SK-N-SH (cell line): ENCODE results near the gene PBX4. TPM values are rescaled to one million over a fixed set of nuclear protein-coding genes. Genes with fewer than 3 reads are reported as not detected.

Experiments
- CTCF ChIA-PET: fragments of 300-600, 350-600 bp; formaldehyde crosslinking; extraction: SDS; loops from one replicate; lab custom pipeline; 2021; lab: Yijun Ruan, JAX
- POLR2A ChIA-PET: fragments of 350-600 bp; sonication (Branson Sonifier 250); formaldehyde crosslinking; extraction: SDS; loops from one replicate; lab custom pipeline; 2020; ENCODE audit warnings: antibody characterized with exemption, inconsistent platforms; lab: Yijun Ruan, JAX
- DNase-seq: peaks from one replicate; pipeline ENCODE4 v3.0.0; 2012
- H2AFZ ChIP-seq: fragments of 200-600 bp; sonication (generic); 2 replicates; pipeline ENCODE4 v1.8.1; 2016; ENCODE audit warnings: antibody characterized with exemption, mild to moderate bottlenecking, low read depth
- H3F3A ChIP-seq: fragments of 200-600 bp; sonication (generic); replicated peaks from 2 replicates; pipeline ENCODE3; 2016; ENCODE audit warnings: antibody characterized with exemption, mild to moderate bottlenecking; ENCODE audit not compliant: insufficient read depth
- H3K27ac ChIP-seq, 2 experiments: fragments of 200-500 bp in 1 of 2; fragments of 200-600 bp in 1 of 2; sonication (Bioruptor generic) in 1 of 2; sonication (generic), shearing (Covaris generic) in 1 of 2; 2 replicates each; pipeline versions ENCODE4 v1.5.1 to v1.6.1; 2014 to 2016; ENCODE audit warnings: low read depth in 2 of 2, inconsistent platforms in 1 of 2, low read length in 1 of 2, mild to moderate bottlenecking in 1 of 2, mixed read lengths in 1 of 2
- H3K27me3 ChIP-seq: fragments of 200-600 bp; sonication (generic), shearing (Covaris generic); 2 replicates; pipeline ENCODE4 v1.6.1; 2016; ENCODE audit warnings: mixed run types; ENCODE audit not compliant: insufficient read depth
- H3K36me3 ChIP-seq, 2 experiments: fragments of 200-500 bp in 1 of 2; fragments of 200-600 bp in 1 of 2; sonication (Bioruptor generic) in 1 of 2; sonication (generic) in 1 of 2; replicated peaks in 1 of 2; 2 replicates each; pipeline versions ENCODE3 to v1.5.1; 2014 to 2016; ENCODE audit warnings: low read length in 1 of 2, mild to moderate bottlenecking in 1 of 2; ENCODE audit not compliant: insufficient read depth in 2 of 2, control insufficient read depth in 1 of 2
- H3K4me1 ChIP-seq, 2 experiments: fragments of 200-500 bp in 1 of 2; fragments of 200-600 bp in 1 of 2; sonication (Bioruptor generic) in 1 of 2; sonication (generic), shearing (Covaris generic) in 1 of 2; 2 replicates each; pipeline versions ENCODE4 v1.5.1 to v1.6.1; 2014 to 2016; ENCODE audit warnings: low read depth in 1 of 2, low read length in 1 of 2, mixed run types in 1 of 2; ENCODE audit not compliant: insufficient read depth in 2 of 2, control insufficient read depth in 1 of 2
- H3K4me2 ChIP-seq: fragments of 200-600 bp; sonication (generic), shearing (Covaris generic); 2 replicates; pipeline ENCODE4 v1.6.1; 2017; ENCODE audit warnings: mixed run types
- H3K4me3 ChIP-seq, 2 experiments: fragments of 200-500 bp in 1 of 2; fragments of 200-600 bp in 1 of 2; sonication (Bioruptor generic) in 1 of 2; sonication (generic), shearing (Covaris generic) in 1 of 2; 2 replicates each; pipeline versions ENCODE4 v1.5.1 to v1.8.1; 2014 to 2016; ENCODE audit warnings: low read depth in 2 of 2, inconsistent platforms in 1 of 2, low read length in 1 of 2, mild to moderate bottlenecking in 1 of 2, mixed read lengths in 1 of 2, moderate library complexity in 1 of 2
- H3K79me2 ChIP-seq: fragments of 200-600 bp; sonication (generic); 2 replicates; pipeline ENCODE4 v1.8.1; 2017; ENCODE audit warnings: mild to moderate bottlenecking; ENCODE audit not compliant: insufficient read depth
- H3K9ac ChIP-seq: fragments of 200-600 bp; sonication (generic); 2 replicates; pipeline ENCODE4 v1.6.1; 2017; ENCODE audit warnings: mixed run types
- H3K9me2 ChIP-seq: fragments of 200-600 bp; sonication (generic); 2 replicates; pipeline ENCODE4 v1.6.1; 2017; ENCODE audit warnings: mixed run types
- H3K9me3 ChIP-seq: fragments of 200-600 bp; sonication (generic); 2 replicates; pipeline ENCODE4 v1.6.1; 2017; ENCODE audit warnings: mixed run types, mild to moderate bottlenecking, moderate library complexity
- H4K20me1 ChIP-seq: fragments of 200-600 bp; sonication (generic); 2 replicates; pipeline ENCODE4 v1.6.1; 2017; ENCODE audit warnings: mild to moderate bottlenecking, mixed run types; ENCODE audit not compliant: insufficient read depth
- CHD2 ChIP-seq: fragments of 150-350 bp; IDR thresholded peaks from 2 replicates; pipeline ENCODE4 v1.6.1; 2018; ENCODE audit warnings: low read length; ENCODE audit not compliant: partially characterized antibody
- ELF1 ChIP-seq: IDR thresholded peaks from 2 replicates; pipeline ENCODE4 v1.4.0; 2012
- EP300 ChIP-seq, 2 experiments: IDR thresholded peaks; 2 replicates each; pipeline versions ENCODE4 v1.4.0 to v1.6.1; 2012; ENCODE audit warnings: borderline replicate concordance in 1 of 2, low read depth in 1 of 2, low read length in 1 of 2
- EZH2phosphoT487 ChIP-seq: fragments of 200-600 bp; sonication (generic); IDR thresholded peaks from 2 replicates; pipeline ENCODE4 v1.6.1; 2017; ENCODE audit warnings: low read depth, mixed run types, mild to moderate bottlenecking, antibody characterized with exemption, moderate library complexity, borderline replicate concordance
- FOSL2 ChIP-seq: IDR thresholded peaks from 2 replicates; pipeline ENCODE4 v1.4.0; 2012; ENCODE audit warnings: low read depth, mild to moderate bottlenecking, moderate library complexity, borderline replicate concordance
- FOXJ3 ChIP-seq: sonication (generic); formaldehyde crosslinking; IDR thresholded peaks from 2 replicates; pipeline ENCODE4 v1.5.1; 2020; ENCODE audit warnings: mild to moderate bottlenecking, missing genetic modification reagents
- FOXM1 ChIP-seq: IDR thresholded peaks from 2 replicates; pipeline ENCODE4 v1.4.0; 2012; ENCODE audit warnings: low read depth, mild to moderate bottlenecking
- GABPA ChIP-seq: IDR thresholded peaks from 2 replicates; pipeline ENCODE4 v1.4.0; 2012; ENCODE audit warnings: low read depth, mild to moderate bottlenecking
- GATA2 ChIP-seq: sonication (generic); formaldehyde crosslinking; IDR thresholded peaks from 2 replicates; pipeline ENCODE4 v1.5.0; 2020; ENCODE audit warnings: mild to moderate bottlenecking, missing genetic modification reagents
- JUND ChIP-seq: IDR thresholded peaks from 2 replicates; pipeline ENCODE4 v1.4.0; 2012
- MEF2A ChIP-seq: IDR thresholded peaks from 2 replicates; pipeline ENCODE4 v1.4.0; 2012; ENCODE audit warnings: low read depth, borderline replicate concordance
- MXI1 ChIP-seq: IDR thresholded peaks from 2 replicates; pipeline ENCODE4 v1.6.1; 2012; ENCODE audit warnings: mild to moderate bottlenecking, low read depth, low read length, improper control_type of control experiment
- NFIC ChIP-seq: IDR thresholded peaks from 2 replicates; pipeline ENCODE4 v1.4.0; 2012; ENCODE audit warnings: borderline replicate concordance
- RXRA ChIP-seq: IDR thresholded peaks from 2 replicates; pipeline ENCODE4 v1.4.0; 2012; ENCODE audit warnings: low read depth, mild to moderate bottlenecking, borderline replicate concordance
- WGBS: methylation state at CpG from one replicate; pipeline ENCODE4 v1.1.6; 2017; ENCODE audit warnings: low lambda C conversion rate; 5-methylcytosine and 5-hydroxymethylcytosine counted together
- polyA plus RNA-seq, 3 experiments: library from polyadenylated mRNA; depleted of rRNA; stranded (reverse); fragments of >200 nt; gene quantifications; 2 replicates each; pipeline ENCODE4 v1.2.3, GENCODE V29; 2012
- TF ChIP-seq, protein P1 (sequence below): fragments of 200-600 bp; sonication (generic); IDR thresholded peaks from 2 replicates; pipeline ENCODE4 v1.6.1; 2017; ENCODE audit warnings: antibody characterized with exemption, mild to moderate bottlenecking, moderate library complexity
- TF ChIP-seq, protein P2 (sequence below): IDR thresholded peaks from 2 replicates; pipeline ENCODE4; 2012
- TF ChIP-seq, protein P3 (sequence below): fragments of 150-350 bp; IDR thresholded peaks from 2 replicates; pipeline ENCODE4 v1.6.1; 2017; ENCODE audit warnings: antibody characterized with exemption, low read length, low read depth, borderline replicate concordance
- TF ChIP-seq, protein P4 (sequence below): IDR thresholded peaks from 2 replicates; pipeline ENCODE4 v1.4.0; 2012; ENCODE audit warnings: low read depth, borderline replicate concordance

Gene PBX4
- polyA plus RNA-seq, 1 of the 3 experiments (the other 2 are of a cell fraction): 6.4 TPM

DNA sequence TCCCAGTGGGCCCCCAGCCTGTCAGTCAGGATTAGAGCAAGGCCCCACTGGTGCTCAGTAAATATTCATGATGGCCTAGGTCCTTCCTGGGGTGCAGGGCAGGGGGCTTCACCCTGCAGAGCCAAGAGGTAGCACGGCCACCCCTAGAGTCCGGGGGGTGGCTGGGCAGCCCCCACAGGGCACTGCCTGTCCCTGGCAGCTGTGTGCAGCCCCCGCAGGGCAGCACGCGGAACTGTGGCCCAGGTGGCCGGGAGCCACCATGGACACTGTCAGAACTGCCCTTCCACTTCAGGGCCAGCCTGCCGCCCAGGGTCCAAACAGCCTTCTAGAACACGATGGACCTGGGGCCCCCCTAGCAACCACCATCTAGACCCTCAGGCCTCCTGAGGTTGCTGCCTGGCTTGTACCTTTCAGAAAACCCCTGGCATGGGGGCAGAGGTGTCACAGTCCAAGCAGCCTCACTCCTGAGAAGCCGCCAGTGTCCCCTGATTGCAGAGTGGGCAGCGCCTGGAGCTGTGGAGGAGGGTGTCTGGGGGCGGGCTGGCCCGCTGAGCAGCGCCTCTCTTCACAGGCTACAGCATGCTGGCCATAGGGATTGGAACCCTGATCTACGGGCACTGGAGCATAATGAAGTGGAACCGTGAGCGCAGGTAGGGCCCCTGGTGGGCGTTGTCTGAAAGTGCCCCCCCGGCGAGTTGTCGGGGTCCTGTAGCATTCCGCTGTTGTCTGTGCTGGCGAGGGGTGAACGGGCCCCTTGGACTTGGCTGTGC lies 92.7 kb downstream of the PBX4 start:
- no peak for DNase-seq
- Histone ChIP-seq H3K4me3 (no peak overlapping the region), H3K9me2 (no peaks in the 10 kb centered on the region), H3K27me3 (no peaks in the 10 kb centered on the region), H3K4me2 (no peak overlapping the region), H3K9ac (no peak overlapping the region), H3K79me2 (peaks cover 50% of the 10 kb centered on the region), H3K9me3 (no peaks in the 10 kb centered on the region), H3K4me1 (peaks cover 0 to 8% of the 10 kb centered on the region in 2 experiments; a peak in 1 of 4 replicates), H3K27ac (no peak overlapping the region), H4K20me1 (peaks cover 60% of the 10 kb centered on the region), H3K36me3 (peaks cover 9 to 18% of the 10 kb centered on the region in 2 experiments), H3F3A (peaks cover 3% of the 10 kb centered on the region), H2AFZ (no peak overlapping the region)
- TF ChIP-seq, protein P1, sequence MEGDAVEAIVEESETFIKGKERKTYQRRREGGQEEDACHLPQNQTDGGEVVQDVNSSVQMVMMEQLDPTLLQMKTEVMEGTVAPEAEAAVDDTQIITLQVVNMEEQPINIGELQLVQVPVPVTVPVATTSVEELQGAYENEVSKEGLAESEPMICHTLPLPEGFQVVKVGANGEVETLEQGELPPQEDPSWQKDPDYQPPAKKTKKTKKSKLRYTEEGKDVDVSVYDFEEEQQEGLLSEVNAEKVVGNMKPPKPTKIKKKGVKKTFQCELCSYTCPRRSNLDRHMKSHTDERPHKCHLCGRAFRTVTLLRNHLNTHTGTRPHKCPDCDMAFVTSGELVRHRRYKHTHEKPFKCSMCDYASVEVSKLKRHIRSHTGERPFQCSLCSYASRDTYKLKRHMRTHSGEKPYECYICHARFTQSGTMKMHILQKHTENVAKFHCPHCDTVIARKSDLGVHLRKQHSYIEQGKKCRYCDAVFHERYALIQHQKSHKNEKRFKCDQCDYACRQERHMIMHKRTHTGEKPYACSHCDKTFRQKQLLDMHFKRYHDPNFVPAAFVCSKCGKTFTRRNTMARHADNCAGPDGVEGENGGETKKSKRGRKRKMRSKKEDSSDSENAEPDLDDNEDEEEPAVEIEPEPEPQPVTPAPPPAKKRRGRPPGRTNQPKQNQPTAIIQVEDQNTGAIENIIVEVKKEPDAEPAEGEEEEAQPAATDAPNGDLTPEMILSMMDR: no peak
- TF ChIP-seq FOSL2 (no peak), MXI1 (no peak), GABPA (no peak), FOXM1 (no peak), FOXJ3 (CRISPR knock-in tag) (no peak), EP300 (IDR thresholded peaks at IDR 0.05; ENCODE audit: borderline replicate concordance in 1 of 2, low read depth in 1 of 2, low read length in 1 of 2) (no peak), NFIC (no peak), MEF2A (no peak), ELF1 (no peak), GATA2 (CRISPR knock-in tag) (no peak), CHD2 (no peak), JUND (no peak), RXRA (no peak), EZH2phosphoT487 (no peak)
- TF ChIP-seq, protein P2, sequence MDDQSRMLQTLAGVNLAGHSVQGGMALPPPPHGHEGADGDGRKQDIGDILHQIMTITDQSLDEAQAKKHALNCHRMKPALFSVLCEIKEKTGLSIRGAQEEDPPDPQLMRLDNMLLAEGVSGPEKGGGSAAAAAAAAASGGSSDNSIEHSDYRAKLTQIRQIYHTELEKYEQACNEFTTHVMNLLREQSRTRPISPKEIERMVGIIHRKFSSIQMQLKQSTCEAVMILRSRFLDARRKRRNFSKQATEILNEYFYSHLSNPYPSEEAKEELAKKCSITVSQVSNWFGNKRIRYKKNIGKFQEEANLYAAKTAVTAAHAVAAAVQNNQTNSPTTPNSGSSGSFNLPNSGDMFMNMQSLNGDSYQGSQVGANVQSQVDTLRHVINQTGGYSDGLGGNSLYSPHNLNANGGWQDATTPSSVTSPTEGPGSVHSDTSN: no peak
- TF ChIP-seq, protein P3, sequence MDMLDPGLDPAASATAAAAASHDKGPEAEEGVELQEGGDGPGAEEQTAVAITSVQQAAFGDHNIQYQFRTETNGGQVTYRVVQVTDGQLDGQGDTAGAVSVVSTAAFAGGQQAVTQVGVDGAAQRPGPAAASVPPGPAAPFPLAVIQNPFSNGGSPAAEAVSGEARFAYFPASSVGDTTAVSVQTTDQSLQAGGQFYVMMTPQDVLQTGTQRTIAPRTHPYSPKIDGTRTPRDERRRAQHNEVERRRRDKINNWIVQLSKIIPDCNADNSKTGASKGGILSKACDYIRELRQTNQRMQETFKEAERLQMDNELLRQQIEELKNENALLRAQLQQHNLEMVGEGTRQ: no peak
- TF ChIP-seq, protein P4, sequence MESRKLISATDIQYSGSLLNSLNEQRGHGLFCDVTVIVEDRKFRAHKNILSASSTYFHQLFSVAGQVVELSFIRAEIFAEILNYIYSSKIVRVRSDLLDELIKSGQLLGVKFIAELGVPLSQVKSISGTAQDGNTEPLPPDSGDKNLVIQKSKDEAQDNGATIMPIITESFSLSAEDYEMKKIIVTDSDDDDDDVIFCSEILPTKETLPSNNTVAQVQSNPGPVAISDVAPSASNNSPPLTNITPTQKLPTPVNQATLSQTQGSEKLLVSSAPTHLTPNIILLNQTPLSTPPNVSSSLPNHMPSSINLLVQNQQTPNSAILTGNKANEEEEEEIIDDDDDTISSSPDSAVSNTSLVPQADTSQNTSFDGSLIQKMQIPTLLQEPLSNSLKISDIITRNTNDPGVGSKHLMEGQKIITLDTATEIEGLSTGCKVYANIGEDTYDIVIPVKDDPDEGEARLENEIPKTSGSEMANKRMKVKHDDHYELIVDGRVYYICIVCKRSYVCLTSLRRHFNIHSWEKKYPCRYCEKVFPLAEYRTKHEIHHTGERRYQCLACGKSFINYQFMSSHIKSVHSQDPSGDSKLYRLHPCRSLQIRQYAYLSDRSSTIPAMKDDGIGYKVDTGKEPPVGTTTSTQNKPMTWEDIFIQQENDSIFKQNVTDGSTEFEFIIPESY: no peak
- CTCF ChIA-PET: interaction anchor here (1.3 to 1.4 kb wide), 2 partner anchors 29 to 35 kb away, joined by 3 to 4 read pairs; no protein-coding TSS in a partner anchor
- 95% methylated on average over 11 of the region's 23 CpGs for WGBS
- POLR2A ChIA-PET: interaction anchor here (1.3 kb wide), 1 partner anchor 10 kb away, joined by 7 read pairs; the partner anchor contains the start of gene NDUFA13
